ENCODE measurements around the gene RAPGEF4. TPM values are rescaled to one million over a fixed set of nuclear protein-coding genes. Genes with fewer than 3 reads are reported as not detected.

RAPGEF4 gene
- total and polyA plus RNA-seq, 2 of the 8 experiments (the other 6 are each of a cell fraction or from before 2014, with no cell fraction given) = 1.2 to 2.6 TPM

DNA sequence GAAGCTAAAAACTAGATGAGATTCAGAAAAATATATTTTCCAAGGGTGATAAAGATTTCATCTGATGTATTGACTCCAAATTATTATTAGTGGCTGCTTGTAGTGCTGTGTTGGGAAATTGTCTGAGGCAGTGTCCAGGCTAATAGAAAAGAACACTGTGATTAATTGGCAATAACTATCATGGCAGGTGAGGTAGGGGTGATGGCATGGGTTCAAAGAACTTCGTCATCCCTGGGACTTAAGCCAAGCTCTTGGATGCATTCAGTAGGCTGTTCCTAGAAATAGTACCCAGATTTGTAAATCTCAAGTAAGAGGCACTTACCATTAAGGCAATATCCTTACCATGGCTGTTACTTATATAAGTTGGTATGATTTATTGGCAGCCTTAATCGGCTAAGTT is 13.2 kb upstream of the RAPGEF4 start:
- H2AK5ac ChIP-seq (ENCODE audit: low read depth, low read length) = no peak overlapping the region
- no peak overlapping the region for H2BK20ac ChIP-seq (ENCODE audit: low read length)
- 86% methylated on average over 2 of the region's 2 CpGs; no CpG with 5 or more reads in 1 of the 2 experiments for WGBS, 2 experiments (ENCODE audit: extremely low coverage in 1 of 2, insufficient coverage in 1 of 2, insufficient read length in 1 of 2, insufficient replicate concordance in 2 of 2, low coverage in 1 of 2, low lambda C conversion rate in 2 of 2, missing lambda C conversion rate in 1 of 2)
- TF ChIP-seq NANOG (IDR thresholded peaks at IDR 0.05; ENCODE audit: insufficient read depth, low read depth, low read length, poor library complexity, severe bottlenecking) = no peak
- TF ChIP-seq CBX8 (IDR thresholded peaks at IDR 0.05; ENCODE audit: borderline replicate concordance, low read depth, low read length) = no peak
- TF ChIP-seq KDM4A (IDR thresholded peaks at IDR 0.05; ENCODE audit: low read depth, low read length, severe bottlenecking) = no peak
- no peak for TF ChIP-seq BRCA1 (IDR thresholded peaks at IDR 0.05; ENCODE audit: low read depth, low read length)
- no peak for TF ChIP-seq RNF2 (IDR thresholded peaks at IDR 0.05; ENCODE audit: borderline replicate concordance, low read depth, low read length, missing control alignments, poor library complexity, severe bottlenecking)
- TF ChIP-seq, protein P1, sequence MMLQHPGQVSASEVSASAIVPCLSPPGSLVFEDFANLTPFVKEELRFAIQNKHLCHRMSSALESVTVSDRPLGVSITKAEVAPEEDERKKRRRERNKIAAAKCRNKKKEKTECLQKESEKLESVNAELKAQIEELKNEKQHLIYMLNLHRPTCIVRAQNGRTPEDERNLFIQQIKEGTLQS (IDR thresholded peaks at IDR 0.05; ENCODE audit: insufficient read depth, low read depth, low read length) = no peak
- no peak for TF ChIP-seq CBX5 (IDR thresholded peaks at IDR 0.05; ENCODE audit: low read depth, low read length)
- TF ChIP-seq YY1 (IDR thresholded peaks at IDR 0.05; ENCODE audit: low read depth, low read length) = no peak
- no peak for TF ChIP-seq GTF2F1 (IDR thresholded peaks at IDR 0.05; ENCODE audit: borderline replicate concordance, low read depth, low read length)
- no peak for TF ChIP-seq SUZ12 (IDR thresholded peaks at IDR 0.05; ENCODE audit: low read length)
- no peak for TF ChIP-seq MAFK (IDR thresholded peaks at IDR 0.05; ENCODE audit: low read depth, low read length)
- no peak for TF ChIP-seq SIRT6 (IDR thresholded peaks at IDR 0.05; ENCODE audit: low read length)
- TF ChIP-seq TAF7 (optimal IDR thresholded peaks at IDR 0.05; ENCODE audit: borderline replicate concordance, low read depth, low read length) = no peak

More for the DNA sequence above, 13.2 kb upstream of the RAPGEF4 start:
- H3K23me2 ChIP-seq (ENCODE audit: low read depth, low read length) = no peaks in the 10 kb centered on the region
- FAIRE-seq (no peak), DNase-seq (ENCODE audit: low read depth in 1 of 2, low spot score in 2 of 2) (no peak)
- H2AFZ ChIP-seq (ENCODE audit: low read length) = no peak overlapping the region
- no peak overlapping the region for H2BK120ac ChIP-seq (replicated peaks; ENCODE audit: low read depth, low read length)
- no peak overlapping the region for H3K56ac ChIP-seq (replicated peaks; ENCODE audit: insufficient read length, low read depth, low read length)
- no peaks in the 10 kb centered on the region for H3K9me3 ChIP-seq (ENCODE audit: insufficient read depth in 2 of 2, low read depth in 1 of 2, low read length in 1 of 2)
- no peak overlapping the region for H3K27ac ChIP-seq (ENCODE audit: low read depth, low read length)
- no peak overlapping the region for H3K4me2 ChIP-seq (ENCODE audit: insufficient read depth in 1 of 2, low read depth in 2 of 2, low read length in 2 of 2)
- no peak overlapping the region for H2BK5ac ChIP-seq (ENCODE audit: low read depth, low read length)
- H3K18ac ChIP-seq (ENCODE audit: extremely low read depth, low read length) = no peak overlapping the region
- H3K9ac ChIP-seq (replicated peaks in 1 of 4; ENCODE audit: extremely low read depth in 1 of 4, low read depth in 3 of 4, low read length in 3 of 4) = no peak overlapping the region
- no peaks in the 10 kb centered on the region for H3K79me2 ChIP-seq (ENCODE audit: control insufficient read depth in 1 of 2, insufficient read depth in 2 of 2, low read length in 2 of 2)
- no peaks in the 10 kb centered on the region for H3K79me1 ChIP-seq (ENCODE audit: low read depth, low read length)
- no peak overlapping the region for H3K4me3 ChIP-seq (ENCODE audit: extremely low read depth in 1 of 4, insufficient read depth in 2 of 4, low read depth in 3 of 4, low read length in 4 of 4)
- no peak overlapping the region for H3K23ac ChIP-seq (ENCODE audit: insufficient read length)
- ChIA-PET CTCF (ENCODE audit: partially characterized antibody) (interaction anchor here (0.6 to 1.9 kb wide), 5 partner anchors 11 to 92 kb away, joined by 3 to 11 read pairs (median 3); no protein-coding TSS in a partner anchor), POLR2A (ENCODE audit: partially characterized antibody) (no interaction called here)
- H4K5ac ChIP-seq (ENCODE audit: insufficient read length, low read depth, low read length) = no peak overlapping the region
- no peak overlapping the region for H3K14ac ChIP-seq (ENCODE audit: insufficient read length)
- H2BK12ac ChIP-seq (ENCODE audit: low read depth, low read length) = no peak overlapping the region
- H3K36me3 ChIP-seq (ENCODE audit: control insufficient read depth in 2 of 4, insufficient read depth in 4 of 4, low read length in 3 of 4) = no peaks in the 10 kb centered on the region
- no peak overlapping the region for H2BK15ac ChIP-seq (ENCODE audit: low read length)
- H3K27me3 ChIP-seq (replicated peaks in 1 of 4; ENCODE audit: control insufficient read depth in 3 of 4, extremely low read depth in 1 of 4, insufficient read depth in 3 of 4, low read length in 3 of 4) = no peaks in the 10 kb centered on the region
- no peak overlapping the region for H4K8ac ChIP-seq (ENCODE audit: extremely low read depth, insufficient read depth, low read length)
- peaks cover 0 to 3% (median 0%) of the 10 kb centered on the region in 4 experiments; a peak in 2 of 7 replicates for H3K4me1 ChIP-seq (replicated peaks in 1 of 4; ENCODE audit: control insufficient read depth in 3 of 4, insufficient read depth in 4 of 4, low read length in 3 of 4)
- no peak overlapping the region for H3K4ac ChIP-seq (replicated peaks; ENCODE audit: insufficient read length, low read depth, low read length)
- no peak overlapping the region for H4K91ac ChIP-seq (replicated peaks; ENCODE audit: insufficient read length, low read length)
- no peaks in the 10 kb centered on the region for H4K20me1 ChIP-seq (replicated peaks in 1 of 2; ENCODE audit: control insufficient read depth in 1 of 2, insufficient read depth in 2 of 2, low read length in 2 of 2)

All from H1 (cell line).